Ovary (tissue), 3 donors: ENCODE data around the gene SULT1A1.

Source experiments
- EP300 ChIP-seq: sonication (generic); formaldehyde crosslinking; IDR thresholded peaks from one replicate; pipeline ENCODE4 v1.6.1; 2017; ENCODE audit warnings: antibody characterized with exemption
- POLR2A ChIP-seq: fragments of 450-650 bp; IDR thresholded peaks from one replicate; pipeline ENCODE4 v1.6.1; 2017; ENCODE audit warnings: antibody characterized with exemption, mild to moderate bottlenecking, moderate library complexity
- TF ChIP-seq, protein P1 (sequence below), 3 donors: fragments of 450-650 bp in 2 of 3; fragments of 200-600 bp in 1 of 3; IDR thresholded peaks; one replicate each; pipeline versions ENCODE4 v1.5.1 to v1.8.0; 2016 to 2022; ENCODE audit warnings: antibody characterized with exemption in 3 of 3, mild to moderate bottlenecking in 1 of 3
- donor health status: DM: no; HTN: no; CAD: no.

DNA sequence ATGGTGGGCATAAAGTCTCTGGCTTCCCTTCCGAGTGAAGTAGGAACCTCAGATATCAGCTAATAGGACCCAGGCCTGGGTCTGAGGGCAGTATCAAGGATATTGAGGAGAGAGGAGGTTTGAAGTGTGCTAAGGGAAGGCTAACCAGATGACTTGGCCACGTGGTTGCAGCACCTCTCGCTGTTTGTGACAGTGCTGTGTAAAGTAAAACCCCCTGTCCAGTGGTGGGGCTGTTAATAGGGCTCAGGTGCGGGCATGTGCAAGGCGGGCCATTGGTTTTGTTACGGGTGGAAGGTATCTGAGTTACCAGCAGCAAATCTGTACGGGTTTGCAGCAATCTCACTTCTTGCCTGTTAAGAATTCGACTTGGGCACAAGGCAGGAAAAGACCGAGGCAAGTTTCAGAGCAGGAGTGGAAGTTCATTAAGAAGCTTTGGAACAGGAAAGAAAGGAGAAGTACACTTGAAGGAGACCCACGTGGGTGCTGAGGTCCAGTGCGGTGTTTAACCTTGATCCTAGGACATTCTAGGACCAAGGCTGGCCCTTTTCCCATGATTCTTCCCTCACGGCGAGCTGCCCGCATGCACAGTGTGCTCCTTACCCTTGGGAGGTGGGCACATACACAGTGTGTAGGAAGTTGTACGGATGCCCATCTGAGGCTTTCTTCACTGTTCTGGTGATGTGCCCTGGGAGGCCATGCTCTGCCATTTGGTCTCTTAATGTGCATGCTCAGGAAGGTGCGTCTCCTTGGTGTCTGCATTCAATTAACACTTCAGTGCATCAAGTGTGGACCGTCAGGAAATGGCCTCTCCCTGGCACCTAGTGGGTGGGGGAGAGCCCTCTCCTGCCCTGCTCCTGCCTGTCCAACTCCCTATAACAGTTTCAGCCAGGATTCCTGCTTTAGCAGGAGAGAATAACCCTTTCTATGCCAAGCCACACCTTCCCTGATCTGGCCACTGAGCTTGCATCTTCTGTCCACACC, 35.8 kb downstream of the SULT1A1 start:
- TF ChIP-seq, protein P1, sequence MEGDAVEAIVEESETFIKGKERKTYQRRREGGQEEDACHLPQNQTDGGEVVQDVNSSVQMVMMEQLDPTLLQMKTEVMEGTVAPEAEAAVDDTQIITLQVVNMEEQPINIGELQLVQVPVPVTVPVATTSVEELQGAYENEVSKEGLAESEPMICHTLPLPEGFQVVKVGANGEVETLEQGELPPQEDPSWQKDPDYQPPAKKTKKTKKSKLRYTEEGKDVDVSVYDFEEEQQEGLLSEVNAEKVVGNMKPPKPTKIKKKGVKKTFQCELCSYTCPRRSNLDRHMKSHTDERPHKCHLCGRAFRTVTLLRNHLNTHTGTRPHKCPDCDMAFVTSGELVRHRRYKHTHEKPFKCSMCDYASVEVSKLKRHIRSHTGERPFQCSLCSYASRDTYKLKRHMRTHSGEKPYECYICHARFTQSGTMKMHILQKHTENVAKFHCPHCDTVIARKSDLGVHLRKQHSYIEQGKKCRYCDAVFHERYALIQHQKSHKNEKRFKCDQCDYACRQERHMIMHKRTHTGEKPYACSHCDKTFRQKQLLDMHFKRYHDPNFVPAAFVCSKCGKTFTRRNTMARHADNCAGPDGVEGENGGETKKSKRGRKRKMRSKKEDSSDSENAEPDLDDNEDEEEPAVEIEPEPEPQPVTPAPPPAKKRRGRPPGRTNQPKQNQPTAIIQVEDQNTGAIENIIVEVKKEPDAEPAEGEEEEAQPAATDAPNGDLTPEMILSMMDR (IDR thresholded peaks at IDR 0.05): no peak
- TF ChIP-seq POLR2A (no peak), EP300 (no peak)
